ENCODE results near the gene SLX4IP. TPM values are rescaled to one million over a fixed set of nuclear protein-coding genes. Genes with fewer than 3 reads are reported as not detected.

Gene SLX4IP
- total RNA-seq, 1 donor from 2014 or later, result 5.3 TPM

GRCh38 chr20:10511170-10511508 lies 76.0 kb downstream of the SLX4IP start:
- Histone ChIP-seq H3K9me3 (ENCODE audit: insufficient read depth, low read depth, low read length) (no peaks in the 10 kb centered on the region), H3K4me3 (ENCODE audit: insufficient read depth, low read depth, low read length) (peak overlapping the region; percentile 16), H3K36me3 (ENCODE audit: insufficient read depth, low read length) (no peaks in the 10 kb centered on the region), H2AFZ (ENCODE audit: low read depth, low read length) (peak overlapping the region; percentile 44), H3K79me2 (ENCODE audit: insufficient read depth, low read length) (no peaks in the 10 kb centered on the region), H3K9ac (ENCODE audit: low read length) (peak overlapping the region; percentile 71), H3K27ac (ENCODE audit: low read depth, low read length) (peak overlapping the region; percentile 90), H3K4me2 (ENCODE audit: low read length) (peak overlapping the region; percentile 77), H4K20me1 (ENCODE audit: insufficient read depth, low read length) (no peaks in the 10 kb centered on the region), H3K27me3 (ENCODE audit: insufficient read depth, low read length) (no peaks in the 10 kb centered on the region), H3K4me1 (ENCODE audit: insufficient read depth, low read length) (peaks cover 26% of the 10 kb centered on the region)
- no peak for FAIRE-seq
- H3K27ac Mint-ChIP-seq (ENCODE audit: unreplicated experiment), result peak overlapping the region; percentile 93
- H3K27me3 Mint-ChIP-seq (ENCODE audit: low read depth, unreplicated experiment), result no peaks in the 10 kb centered on the region
- no peak for DNase-seq (ENCODE audit: low read depth)
- TF ChIP-seq CTCF (IDR thresholded peaks at IDR 0.05; ENCODE audit: insufficient read depth, low read depth, low read length) (no peak), EZH2 (IDR thresholded peaks at IDR 0.05; ENCODE audit: insufficient read depth, low read length) (no peak)
- H3K4me1 Mint-ChIP-seq (ENCODE audit: low read depth, unreplicated experiment), result peaks cover 30% of the 10 kb centered on the region
- no peaks in the 10 kb centered on the region for H3K36me3 Mint-ChIP-seq (ENCODE audit: low read depth, unreplicated experiment)
- no peak overlapping the region for H3K4me3 Mint-ChIP-seq (ENCODE audit: unreplicated experiment)
- no peaks in the 10 kb centered on the region for H3K9me3 Mint-ChIP-seq (ENCODE audit: unreplicated experiment)

- peak overlapping the region; percentile 90 for H3K27ac ChIP-seq (ENCODE audit: low read depth, low read length)
- peaks cover 26% of the 10 kb centered on the region for H3K4me1 ChIP-seq (ENCODE audit: insufficient read depth, low read length)
- peaks cover 32% of the 10 kb centered on the region for H3K4me1 Mint-ChIP-seq (ENCODE audit: low read depth, unreplicated experiment)
- DNase-seq (ENCODE audit: low read depth) (peak; percentile 100), FAIRE-seq (peak; percentile 89)
- no peaks in the 10 kb centered on the region for H3K27me3 Mint-ChIP-seq (ENCODE audit: low read depth, unreplicated experiment)
- H3K9ac ChIP-seq (ENCODE audit: low read length), result peak overlapping the region; percentile 71
- no peaks in the 10 kb centered on the region for H3K27me3 ChIP-seq (ENCODE audit: insufficient read depth, low read length)
- no peak for TF ChIP-seq EZH2 (IDR thresholded peaks at IDR 0.05; ENCODE audit: insufficient read depth, low read length)
- no peak for TF ChIP-seq CTCF (IDR thresholded peaks at IDR 0.05; ENCODE audit: insufficient read depth, low read depth, low read length)
- no peaks in the 10 kb centered on the region for H3K79me2 ChIP-seq (ENCODE audit: insufficient read depth, low read length)
- H3K4me3 ChIP-seq (ENCODE audit: insufficient read depth, low read depth, low read length), result peak overlapping the region; percentile 16
- H3K36me3 Mint-ChIP-seq (ENCODE audit: low read depth, unreplicated experiment), result no peaks in the 10 kb centered on the region
- H3K36me3 ChIP-seq (ENCODE audit: insufficient read depth, low read length), result no peaks in the 10 kb centered on the region
- no peaks in the 10 kb centered on the region for H3K9me3 Mint-ChIP-seq (ENCODE audit: unreplicated experiment)
- H3K4me3 Mint-ChIP-seq (ENCODE audit: unreplicated experiment), result no peak overlapping the region
- peak overlapping the region; percentile 93 for H3K27ac Mint-ChIP-seq (ENCODE audit: unreplicated experiment)
- H3K9me3 ChIP-seq (ENCODE audit: insufficient read depth, low read depth, low read length), result no peaks in the 10 kb centered on the region
- no peaks in the 10 kb centered on the region for H4K20me1 ChIP-seq (ENCODE audit: insufficient read depth, low read length)
- H2AFZ ChIP-seq (ENCODE audit: low read depth, low read length), result peak overlapping the region; percentile 44
- H3K4me2 ChIP-seq (ENCODE audit: low read length), result peak overlapping the region; percentile 77
Observed at GRCh38 chr20:10511509-10512251, 76.6 kb downstream of the SLX4IP start.

GRCh38 chr20:10513061-10513460 lies 78.0 kb downstream of the SLX4IP start:
- no peak overlapping the region for H3K4me3 ChIP-seq (ENCODE audit: insufficient read depth, low read depth, low read length)
- H4K20me1 ChIP-seq (ENCODE audit: insufficient read depth, low read length), result no peaks in the 10 kb centered on the region
- no peak overlapping the region for H3K4me2 ChIP-seq (ENCODE audit: low read length)
- H2AFZ ChIP-seq (ENCODE audit: low read depth, low read length), result no peak overlapping the region
- H3K79me2 ChIP-seq (ENCODE audit: insufficient read depth, low read length), result no peaks in the 10 kb centered on the region
- H3K36me3 ChIP-seq (ENCODE audit: insufficient read depth, low read length), result no peaks in the 10 kb centered on the region
- no peaks in the 10 kb centered on the region for H3K27me3 Mint-ChIP-seq (ENCODE audit: low read depth, unreplicated experiment)
- no peak for FAIRE-seq
- no peaks in the 10 kb centered on the region for H3K9me3 ChIP-seq (ENCODE audit: insufficient read depth, low read depth, low read length)
- no peaks in the 10 kb centered on the region for H3K9me3 Mint-ChIP-seq (ENCODE audit: unreplicated experiment)
- no peak overlapping the region for H3K27ac Mint-ChIP-seq (ENCODE audit: unreplicated experiment)
- no peaks in the 10 kb centered on the region for H3K36me3 Mint-ChIP-seq (ENCODE audit: low read depth, unreplicated experiment)
- H3K27ac ChIP-seq (ENCODE audit: low read depth, low read length), result no peak overlapping the region
- H3K9ac ChIP-seq (ENCODE audit: low read length), result no peak overlapping the region
- no peaks in the 10 kb centered on the region for H3K27me3 ChIP-seq (ENCODE audit: insufficient read depth, low read length)
- no peak overlapping the region for H3K4me3 Mint-ChIP-seq (ENCODE audit: unreplicated experiment)
- no peak for DNase-seq (ENCODE audit: low read depth)
- peaks cover 36% of the 10 kb centered on the region for H3K4me1 Mint-ChIP-seq (ENCODE audit: low read depth, unreplicated experiment)
- peaks cover 26% of the 10 kb centered on the region for H3K4me1 ChIP-seq (ENCODE audit: insufficient read depth, low read length)
- TF ChIP-seq CTCF (IDR thresholded peaks at IDR 0.05; ENCODE audit: insufficient read depth, low read depth, low read length) (no peak), EZH2 (IDR thresholded peaks at IDR 0.05; ENCODE audit: insufficient read depth, low read length) (no peak)

All from astrocyte (in vitro differentiated cells and primary cell).